H1 (cell line): ENCODE results near the gene PHACTR2. TPM values are rescaled to one million over a fixed set of nuclear protein-coding genes. Genes with fewer than 3 reads are reported as not detected.

Experiments used
- CTCF ChIA-PET: fragments of 300-600 bp; sonication (Branson Sonifier 250); formaldehyde crosslinking; loops from one replicate; lab custom pipeline; 2021; ENCODE audit not compliant: partially characterized antibody; lab: Charles Lee
- POLR2A ChIA-PET: fragments of 300-600 bp; sonication (Branson Sonifier 250); formaldehyde crosslinking; loops from one replicate; lab custom pipeline; 2021; ENCODE audit warnings: inconsistent platforms; ENCODE audit not compliant: partially characterized antibody; lab: Charles Lee
- DNase-seq, 2 experiments: peaks; one replicate each; pipeline versions ENCODE4 v3.0.0 to v3.0.0-alpha.2; 2010 to 2022; ENCODE audit warnings: low spot score in 2 of 2, low read depth in 1 of 2, mixed read lengths in 1 of 2
- FAIRE-seq: peaks from 2 replicates; lab custom pipeline; 2011; peaks lifted over from hg19 to GRCh38; lab: Jason Lieb, UNC
- H2AFZ ChIP-seq: 2 replicates; pipeline ENCODE4 v1.8.1; 2012; ENCODE audit warnings: low read length, inconsistent platforms
- H2AK5ac ChIP-seq: 2 replicates; pipeline ENCODE4 v1.6.1; 2013; ENCODE audit warnings: low read depth, low read length
- H2BK120ac ChIP-seq: replicated peaks from 2 replicates; pipeline ENCODE3; 2013; ENCODE audit warnings: low read depth, low read length, inconsistent platforms
- H2BK12ac ChIP-seq: 2 replicates; pipeline ENCODE4 v1.6.1; 2013; ENCODE audit warnings: low read depth, low read length
- H2BK15ac ChIP-seq: 2 replicates; pipeline ENCODE4 v1.6.1; 2013; ENCODE audit warnings: low read length
- H2BK20ac ChIP-seq: 2 replicates; pipeline ENCODE4 v1.6.1; 2013; ENCODE audit warnings: low read length
- H2BK5ac ChIP-seq: 2 replicates; pipeline ENCODE4 v1.6.1; 2013; ENCODE audit warnings: low read depth, low read length
- H3K14ac ChIP-seq: 2 replicates; pipeline ENCODE4 v1.6.1; 2013; ENCODE audit warnings: inconsistent platforms; ENCODE audit not compliant: insufficient read length
- H3K18ac ChIP-seq: 2 replicates; pipeline ENCODE4 v1.6.1; 2013; ENCODE audit warnings: low read length; ENCODE audit errors: extremely low read depth
- H3K23ac ChIP-seq: 2 replicates; pipeline ENCODE4 v1.6.1; 2013; ENCODE audit warnings: inconsistent platforms; ENCODE audit not compliant: insufficient read length
- H3K23me2 ChIP-seq: 2 replicates; pipeline ENCODE4 v1.6.1; 2013; ENCODE audit warnings: low read depth, low read length
- H3K27ac ChIP-seq: 2 replicates; pipeline ENCODE4 v1.6.1; 2011; ENCODE audit warnings: low read depth, low read length, inconsistent platforms
- H3K27me3 ChIP-seq, 4 experiments: replicated peaks in 1 of 4; 1 replicate in 1 of 4; 2 replicates in 3 of 4; pipeline versions ENCODE4 v1.6.1 to v1.8.1; 2011 to 2013; ENCODE audit warnings: low read length in 3 of 4, mild to moderate bottlenecking in 3 of 4, inconsistent platforms in 2 of 4, mixed read lengths in 2 of 4, moderate library complexity in 1 of 4; ENCODE audit not compliant: control insufficient read depth in 3 of 4, insufficient read depth in 3 of 4; ENCODE audit errors: extremely low read depth in 1 of 4
- H3K36me3 ChIP-seq, 4 experiments: 2 replicates each; pipeline versions ENCODE4 v1.6.1 to v1.8.1; 2011 to 2013; ENCODE audit warnings: mild to moderate bottlenecking in 4 of 4, low read length in 3 of 4, moderate library complexity in 2 of 4, control low read depth in 1 of 4, inconsistent platforms in 1 of 4; ENCODE audit not compliant: insufficient read depth in 4 of 4, control insufficient read depth in 2 of 4
- H3K4ac ChIP-seq: replicated peaks from 2 replicates; pipeline ENCODE3; 2013; ENCODE audit warnings: low read length, low read depth, mixed read lengths, inconsistent platforms; ENCODE audit not compliant: insufficient read length
- H3K4me1 ChIP-seq, 4 experiments: replicated peaks in 1 of 4; 1 replicate in 1 of 4; 2 replicates in 3 of 4; pipeline versions ENCODE4 v1.6.1 to v1.8.1; 2011 to 2013; ENCODE audit warnings: low read length in 3 of 4, inconsistent platforms in 2 of 4, mixed read lengths in 1 of 4; ENCODE audit not compliant: insufficient read depth in 4 of 4, control insufficient read depth in 3 of 4
- H3K4me2 ChIP-seq, 2 experiments: 2 replicates each; pipeline versions ENCODE4 v1.6.1 to v1.8.1; 2011 to 2013; ENCODE audit warnings: low read depth in 2 of 2, low read length in 2 of 2, control low read depth in 1 of 2, inconsistent platforms in 1 of 2, mild to moderate bottlenecking in 1 of 2; ENCODE audit not compliant: insufficient read depth in 1 of 2
- H3K4me3 ChIP-seq, 4 experiments: fragments of 200-600, 300-600 bp in 1 of 4; sonication (generic), shearing (Covaris generic), sonication (Bioruptor Twin) in 1 of 4; 2 replicates each; pipeline versions ENCODE4 v1.5.1 to v1.8.1; 2011 to 2016; ENCODE audit warnings: low read length in 4 of 4, low read depth in 3 of 4, control low read depth in 2 of 4, inconsistent platforms in 2 of 4, mild to moderate bottlenecking in 2 of 4, mixed read lengths in 1 of 4, moderate library complexity in 1 of 4; ENCODE audit not compliant: insufficient read depth in 2 of 4; ENCODE audit errors: extremely low read depth in 1 of 4
- H3K56ac ChIP-seq: replicated peaks from 2 replicates; pipeline ENCODE3; 2013; ENCODE audit warnings: low read depth, mild to moderate bottlenecking, mixed read lengths, low read length, inconsistent platforms; ENCODE audit not compliant: insufficient read length
- H3K79me1 ChIP-seq: 2 replicates; pipeline ENCODE4 v1.6.1; 2013; ENCODE audit warnings: low read depth, low read length, control low read depth
- H3K79me2 ChIP-seq, 2 experiments: 2 replicates each; pipeline versions ENCODE4 v1.6.1 to v1.8.1; 2012 to 2013; ENCODE audit warnings: low read length in 2 of 2, mild to moderate bottlenecking in 2 of 2, inconsistent platforms in 1 of 2; ENCODE audit not compliant: insufficient read depth in 2 of 2, control insufficient read depth in 1 of 2
- H3K9ac ChIP-seq, 4 experiments: replicated peaks in 1 of 4; 1 replicate in 1 of 4; 2 replicates in 3 of 4; pipeline versions ENCODE4 v1.6.1 to v1.8.1; 2011 to 2013; ENCODE audit warnings: low read depth in 3 of 4, low read length in 3 of 4, control low read depth in 2 of 4, mild to moderate bottlenecking in 2 of 4, moderate library complexity in 2 of 4, inconsistent platforms in 1 of 4; ENCODE audit errors: extremely low read depth in 1 of 4
- H3K9me3 ChIP-seq, 2 experiments: 2 replicates each; pipeline versions ENCODE4 v1.6.1 to v1.8.1; 2012 to 2013; ENCODE audit warnings: mild to moderate bottlenecking in 2 of 2, moderate library complexity in 2 of 2, control low read depth in 1 of 2, inconsistent platforms in 1 of 2, low read depth in 1 of 2, low read length in 1 of 2, mixed read lengths in 1 of 2; ENCODE audit not compliant: insufficient read depth in 2 of 2
- H4K20me1 ChIP-seq, 2 experiments: replicated peaks in 1 of 2; 2 replicates each; pipeline versions ENCODE3 to v1.8.1; 2011 to 2013; ENCODE audit warnings: inconsistent platforms in 2 of 2, low read length in 2 of 2, mild to moderate bottlenecking in 1 of 2; ENCODE audit not compliant: insufficient read depth in 2 of 2, control insufficient read depth in 1 of 2
- H4K5ac ChIP-seq: 2 replicates; pipeline ENCODE4 v1.6.1; 2013; ENCODE audit warnings: low read length, low read depth, mixed read lengths, inconsistent platforms; ENCODE audit not compliant: insufficient read length
- H4K8ac ChIP-seq: 2 replicates; pipeline ENCODE4 v1.8.0; 2013; ENCODE audit warnings: mild to moderate bottlenecking, moderate library complexity, low read length, inconsistent platforms; ENCODE audit not compliant: insufficient read depth; ENCODE audit errors: extremely low read depth
- H4K91ac ChIP-seq: replicated peaks from 2 replicates; pipeline ENCODE3; 2013; ENCODE audit warnings: low read length, mixed read lengths, inconsistent platforms; ENCODE audit not compliant: insufficient read length
- BACH1 ChIP-seq: IDR thresholded peaks from 2 replicates; pipeline ENCODE4 v1.6.1; 2012; ENCODE audit warnings: low read length, improper control_type of control experiment
- BCL11A ChIP-seq, 2 experiments: IDR thresholded peaks; one replicate each; pipeline ENCODE4 v1.6.1; 2011; ENCODE audit warnings: low read depth in 2 of 2, low read length in 2 of 2, mild to moderate bottlenecking in 2 of 2
- CBX8 ChIP-seq: fragments of 300-800, 300-1000 bp; sonication (generic); IDR thresholded peaks from 2 replicates; pipeline ENCODE4 v1.7.1; 2016; ENCODE audit warnings: low read depth, low read length, borderline replicate concordance
- GABPA ChIP-seq: IDR thresholded peaks from 2 replicates; pipeline ENCODE4 v1.6.1; 2011; ENCODE audit warnings: mild to moderate bottlenecking, low read length, moderate library complexity, borderline replicate concordance; ENCODE audit not compliant: insufficient read depth
- GTF2F1 ChIP-seq: IDR thresholded peaks from 2 replicates; pipeline ENCODE4 v1.6.1; 2012; ENCODE audit warnings: low read depth, low read length, improper control_type of control experiment, borderline replicate concordance
- KDM1A ChIP-seq: fragments of 200-600, 300-600 bp; sonication (generic); IDR thresholded peaks from 2 replicates; pipeline ENCODE4 v1.7.1; 2016; ENCODE audit warnings: mild to moderate bottlenecking, low read length, borderline replicate concordance
- POU5F1 ChIP-seq: IDR thresholded peaks from 2 replicates; pipeline ENCODE4 v1.6.1; 2011; ENCODE audit warnings: low read depth, mild to moderate bottlenecking, low read length, moderate library complexity
- RBBP5 ChIP-seq: IDR thresholded peaks from 2 replicates; pipeline ENCODE4 v1.7.1; 2012; ENCODE audit warnings: low read depth, mild to moderate bottlenecking, inconsistent platforms, low read length, moderate library complexity, borderline replicate concordance
- SAP30 ChIP-seq: fragments of 300-600 bp; sonication (generic); IDR thresholded peaks from 2 replicates; pipeline ENCODE4 v1.7.1; 2012; ENCODE audit warnings: low read length, moderate library complexity, mild to moderate bottlenecking, inconsistent platforms; ENCODE audit not compliant: insufficient read depth, insufficient replicate concordance
- SP4 ChIP-seq: IDR thresholded peaks from 2 replicates; pipeline ENCODE4 v1.6.1; 2012; ENCODE audit warnings: low read length, inconsistent platforms
- TBP ChIP-seq: IDR thresholded peaks from 2 replicates; pipeline ENCODE4 v1.6.1; 2011; ENCODE audit warnings: low read depth, low read length, improper control_type of control experiment
- TCF12 ChIP-seq: IDR thresholded peaks from 2 replicates; pipeline ENCODE4 v1.6.1; 2011; ENCODE audit warnings: low read depth, mild to moderate bottlenecking, low read length
- TEAD4 ChIP-seq: IDR thresholded peaks from 2 replicates; pipeline ENCODE4 v1.6.1; 2012; ENCODE audit warnings: low read depth, low read length, inconsistent platforms, mixed read lengths
- WGBS, 2 experiments: shearing (Covaris generic) in 1 of 2; methylation state at CpG; one replicate each; pipeline versions ENCODE4 v1.1.6 to v1.1.7; 2013 to 2015; ENCODE audit warnings: low lambda C conversion rate in 2 of 2, mixed read lengths in 2 of 2, inconsistent platforms in 1 of 2, low coverage in 1 of 2, missing lambda C conversion rate in 1 of 2; ENCODE audit not compliant: insufficient replicate concordance in 2 of 2, insufficient coverage in 1 of 2, insufficient read length in 1 of 2; ENCODE audit errors: extremely low coverage in 1 of 2, missing lambda C conversion rate in 1 of 2; 5-methylcytosine and 5-hydroxymethylcytosine counted together
- polyA plus RNA-seq, 7 experiments: library from polyadenylated mRNA; depleted of rRNA in 3 of 7; stranded (reverse) in 5 of 7; unstranded in 2 of 7; fragments of >200 nt in 5 of 7; fragments of 200-250 nt in 2 of 7; gene quantifications; 1 replicate in 5 of 7; 2 replicates in 1 of 7; 4 replicates in 1 of 7; pipeline versions ENCODE4 v1.2.1 to v1.2.3, GENCODE V29; 2011 to 2013; ENCODE audit warnings: missing spikeins in 2 of 7, mixed read lengths in 2 of 7
- total RNA-seq: library from RNA; stranded (reverse); fragmentation: NEBNext Ultra II Directional; extraction: Animal tissue kit (Norgen Biotek cat#: 25700); gene quantifications from 2 replicates; pipeline ENCODE4 v1.2.1, GENCODE V29; 2021
- TF ChIP-seq, protein P1 (sequence below): IDR thresholded peaks from 2 replicates; pipeline ENCODE4 v1.6.1; 2012; ENCODE audit warnings: inconsistent platforms

PHACTR2 gene
- total and polyA plus RNA-seq, 2 of the 8 experiments (the other 6 are each of a cell fraction or from before 2014, with no cell fraction given): 16.9 to 131 TPM

DNA sequence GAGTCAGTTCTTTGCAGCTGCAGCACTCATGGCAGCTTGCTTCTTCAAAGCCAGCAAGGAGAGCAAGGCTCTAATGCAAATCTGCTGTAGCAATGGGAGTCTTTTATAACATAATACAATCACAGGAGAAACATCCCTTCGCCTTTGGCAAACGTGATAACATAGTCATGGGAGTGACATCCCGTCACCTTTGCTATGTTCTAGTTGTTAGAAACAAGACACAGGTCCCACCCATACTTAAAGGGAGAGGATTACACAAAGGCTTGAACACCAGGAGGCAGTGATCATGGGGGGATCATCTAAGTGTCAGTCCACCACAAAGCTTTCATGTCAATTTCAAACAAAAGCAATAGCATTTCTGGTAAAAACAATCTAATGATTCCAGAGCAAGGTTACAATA, 40.1 kb upstream of the PHACTR2 start:
- Histone ChIP-seq H3K18ac (no peak overlapping the region), H3K4me3 (no peak overlapping the region), H3K9ac (no peak overlapping the region), H4K5ac (peak overlapping the region; percentile 9), H3K27me3 (no peaks in the 10 kb centered on the region), H4K20me1 (no peaks in the 10 kb centered on the region), H2BK5ac (no peak overlapping the region), H3K4me1 (peaks cover 0 to 4% (median 0%) of the 10 kb centered on the region in 4 experiments; a peak in 1 of 7 replicates), H3K79me1 (no peaks in the 10 kb centered on the region), H3K4ac (no peak overlapping the region), H4K91ac (no peak overlapping the region), H2BK120ac (no peak overlapping the region), H3K9me3 (no peaks in the 10 kb centered on the region), H2BK12ac (no peak overlapping the region), H3K56ac (no peak overlapping the region), H3K27ac (no peak overlapping the region), H3K36me3 (no peaks in the 10 kb centered on the region; a peak in 1 of 8 replicates), H4K8ac (no peak overlapping the region), H3K14ac (no peak overlapping the region), H2AK5ac (no peak overlapping the region), H3K23me2 (no peaks in the 10 kb centered on the region), H2BK20ac (no peak overlapping the region), H3K4me2 (no peak overlapping the region), H3K23ac (no peak overlapping the region), H3K79me2 (no peaks in the 10 kb centered on the region), H2BK15ac (no peak overlapping the region), H2AFZ (no peak overlapping the region)
- ChIA-PET CTCF (interaction anchor here (0.7 kb wide), 2 partner anchors 197 to 405 kb away, joined by 3 to 4 read pairs; no protein-coding TSS in a partner anchor), POLR2A (no interaction called here)
- WGBS, 2 experiments: 76% methylated on average over 3 of the region's 3 CpGs; no CpG with 5 or more reads in 1 of the 2 experiments
- DNase-seq: no peak
- no peak for FAIRE-seq
- TF ChIP-seq RBBP5 (no peak), TCF12 (no peak), TBP (no peak), SAP30 (no peak), GABPA (no peak), SP4 (no peak), TEAD4 (no peak), POU5F1 (no peak), CBX8 (no peak), BCL11A (IDR thresholded peaks at IDR 0.05; ENCODE audit: low read depth in 2 of 2, low read length in 2 of 2) (no peak), BACH1 (no peak), GTF2F1 (no peak), KDM1A (no peak)
- TF ChIP-seq, protein P1, sequence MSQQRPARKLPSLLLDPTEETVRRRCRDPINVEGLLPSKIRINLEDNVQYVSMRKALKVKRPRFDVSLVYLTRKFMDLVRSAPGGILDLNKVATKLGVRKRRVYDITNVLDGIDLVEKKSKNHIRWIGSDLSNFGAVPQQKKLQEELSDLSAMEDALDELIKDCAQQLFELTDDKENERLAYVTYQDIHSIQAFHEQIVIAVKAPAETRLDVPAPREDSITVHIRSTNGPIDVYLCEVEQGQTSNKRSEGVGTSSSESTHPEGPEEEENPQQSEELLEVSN: no peak
